Activated CD8-positive, alpha-beta memory T cell treated with anti-CD3 and anti-CD28 coated beads, Interleukin-2, amount 50 U/mL, for 1 hour (primary cell): ENCODE measurements around the gene RNU5B-1.
"Not testable (repeated sequence)": the region's sequence is repeated elsewhere in the genome, so short reads cannot be mapped to it uniquely, and the experiment has no call there.

Source experiments
- DNase-seq: peaks from one replicate; pipeline ENCODE4 v3.0.0-alpha.2; 2020; ENCODE audit errors: extremely low read depth

RNU5B-1 gene

GRCh38 chr15:65343374-65343981 is 39.0 kb downstream of the RNU5B-1 start:
- DNase-seq, result no peak

GRCh38 chr15:65344214-65344913 is 39.9 kb downstream of the RNU5B-1 start:
- no peak for DNase-seq

- DNase-seq, result no peak
Measured at GRCh38 chr15:65344914-65345275, 40.4 kb downstream of the RNU5B-1 start.

- no peak for DNase-seq
Measured at GRCh38 chr15:65346856-65347598, 42.5 kb downstream of the RNU5B-1 start.

GRCh38 chr15:65347756-65348155 is 43.3 kb downstream of the RNU5B-1 start:
- DNase-seq, result not testable (repeated sequence)

- DNase-seq, result no peak
Measured at GRCh38 chr15:65349338-65349737, 44.9 kb downstream of the RNU5B-1 start.

GRCh38 chr15:65351972-65352371 is 47.5 kb downstream of the RNU5B-1 start:
- DNase-seq, result not testable (repeated sequence)
